SJSA1 (cell line): ENCODE results near the gene SULT1C2. TPM values are rescaled to one million over a fixed set of nuclear protein-coding genes. Genes with fewer than 3 reads are reported as not detected.
"Not testable (repeated sequence)": the region's sequence is repeated elsewhere in the genome, so short reads cannot be mapped to it uniquely, and the experiment has no call there.

Source experiments
- DNase-seq, 2 experiments: peaks; one replicate each; pipeline ENCODE4 v3.0.0-alpha.2; 2015 to 2020; ENCODE audit warnings: low spot score in 2 of 2, low read depth in 1 of 2
- H3K27ac ChIP-seq: fragments of 250-450 bp; sonication (Bioruptor Pico); 2 replicates; pipeline ENCODE4 v1.5.1; 2020; ENCODE audit warnings: mild to moderate bottlenecking, moderate library complexity
- H3K27me3 ChIP-seq: fragments of 250-450 bp; sonication (Bioruptor Pico); replicated peaks from 2 replicates; pipeline ENCODE4 v1.5.1; 2020; ENCODE audit warnings: mild to moderate bottlenecking, moderate library complexity
- H3K36me3 ChIP-seq: fragments of 250-450 bp; sonication (Bioruptor Pico); 2 replicates; pipeline ENCODE4 v1.5.1; 2020; ENCODE audit warnings: mild to moderate bottlenecking
- H3K4me1 ChIP-seq: fragments of 250-450 bp; sonication (Bioruptor Pico); replicated peaks from 2 replicates; pipeline ENCODE4 v1.6.1; 2021; ENCODE audit warnings: mild to moderate bottlenecking
- H3K4me3 ChIP-seq: fragments of 250-450 bp; sonication (Bioruptor Pico); 2 replicates; pipeline ENCODE4 v1.5.1; 2020; ENCODE audit warnings: mild to moderate bottlenecking
- H3K9me3 ChIP-seq: fragments of 250-450 bp; sonication (Bioruptor Pico); replicated peaks from 2 replicates; pipeline ENCODE4 v1.5.1; 2020; ENCODE audit warnings: mild to moderate bottlenecking
- total RNA-seq: library from RNA; depleted of rRNA; stranded (reverse); fragments of >200 nt; shearing (Covaris generic); gene quantifications from 2 replicates; pipeline ENCODE4 v1.2.3, GENCODE V29; 2014

SULT1C2 gene
- total RNA-seq, 1 experiment from 2014 or later, result not detected

- DNase-seq, result no peak
- H3K36me3 ChIP-seq, result no peaks in the 10 kb centered on the region
- peak overlapping the region; percentile 83; the same call in 1 of the 2 replicates for H3K27ac ChIP-seq
- no peaks in the 10 kb centered on the region for H3K27me3 ChIP-seq
- no peaks in the 10 kb centered on the region for H3K9me3 ChIP-seq
- H3K4me1 ChIP-seq, result peaks cover 44% of the 10 kb centered on the region
- no peak overlapping the region for H3K4me3 ChIP-seq
Measured at GRCh38 chr2:108270768-108271506, 17.8 kb upstream of the SULT1C2 start.

GRCh38 chr2:108271691-108272253 is 16.9 kb upstream of the SULT1C2 start:
- no peaks in the 10 kb centered on the region for H3K36me3 ChIP-seq
- peak; percentile 82 to 84 for DNase-seq
- no peaks in the 10 kb centered on the region for H3K27me3 ChIP-seq
- peaks cover 41% of the 10 kb centered on the region for H3K4me1 ChIP-seq
- H3K9me3 ChIP-seq, result no peaks in the 10 kb centered on the region
- peak overlapping the region; percentile 83 for H3K27ac ChIP-seq
- H3K4me3 ChIP-seq, result peak overlapping the region; percentile 26

GRCh38 chr2:108278631-108279030 is 10.1 kb upstream of the SULT1C2 start:
- no peaks in the 10 kb centered on the region for H3K4me1 ChIP-seq
- H3K4me3 ChIP-seq, result no peak overlapping the region
- H3K27ac ChIP-seq, result no peak overlapping the region
- no peaks in the 10 kb centered on the region for H3K27me3 ChIP-seq
- no peaks in the 10 kb centered on the region for H3K36me3 ChIP-seq
- no peak for DNase-seq
- H3K9me3 ChIP-seq, result no peaks in the 10 kb centered on the region

- H3K36me3 ChIP-seq, result no peaks in the 10 kb centered on the region
- no peak for DNase-seq
- no peaks in the 10 kb centered on the region for H3K4me1 ChIP-seq
- no peak overlapping the region for H3K27ac ChIP-seq
- H3K9me3 ChIP-seq, result no peaks in the 10 kb centered on the region
- no peaks in the 10 kb centered on the region for H3K27me3 ChIP-seq
- H3K4me3 ChIP-seq, result no peak overlapping the region
Measured at GRCh38 chr2:108279468-108279867, 9.2 kb upstream of the SULT1C2 start.

GRCh38 chr2:108280466-108280865 is 8.2 kb upstream of the SULT1C2 start:
- Histone ChIP-seq H3K27me3 (no peaks in the 10 kb centered on the region), H3K9me3 (no peaks in the 10 kb centered on the region)
- DNase-seq, result no peak

GRCh38 chr2:108284566-108284965 is 4.1 kb upstream of the SULT1C2 start:
- not testable (repeated sequence) for H3K4me3 ChIP-seq, H3K9me3 ChIP-seq, H3K4me1 ChIP-seq, H3K36me3 ChIP-seq, H3K27me3 ChIP-seq, H3K27ac ChIP-seq, DNase-seq

More at GRCh38 chr2:108280466-108280865, 8.2 kb upstream of the SULT1C2 start:
- H3K27ac ChIP-seq, result no peak overlapping the region
- no peaks in the 10 kb centered on the region for H3K4me1 ChIP-seq
- no peak overlapping the region for H3K4me3 ChIP-seq
- no peaks in the 10 kb centered on the region for H3K36me3 ChIP-seq

GRCh38 chr2:108285616-108286015 is 3.1 kb upstream of the SULT1C2 start:
- Histone ChIP-seq H3K4me3 (no peak overlapping the region), H3K36me3 (no peaks in the 10 kb centered on the region), H3K4me1 (no peaks in the 10 kb centered on the region), H3K9me3 (no peaks in the 10 kb centered on the region), H3K27ac (no peak overlapping the region), H3K27me3 (no peaks in the 10 kb centered on the region)
- no peak for DNase-seq

- Histone ChIP-seq H3K27ac (no peak overlapping the region), H3K36me3 (no peaks in the 10 kb centered on the region), H3K4me1 (no peaks in the 10 kb centered on the region), H3K4me3 (no peak overlapping the region), H3K27me3 (no peaks in the 10 kb centered on the region), H3K9me3 (no peaks in the 10 kb centered on the region)
- no peak for DNase-seq
Measured at GRCh38 chr2:108287169-108287568, 1.5 kb upstream of the SULT1C2 start.

- Histone ChIP-seq H3K27ac (no peak overlapping the region), H3K4me3 (no peak overlapping the region), H3K27me3 (no peaks in the 10 kb centered on the region), H3K4me1 (no peaks in the 10 kb centered on the region), H3K36me3 (no peaks in the 10 kb centered on the region), H3K9me3 (no peaks in the 10 kb centered on the region)
- no peak for DNase-seq
Measured at GRCh38 chr2:108293850-108294249, 5.2 kb downstream of the SULT1C2 start.

GRCh38 chr2:108297436-108298141 is 8.9 kb downstream of the SULT1C2 start:
- Histone ChIP-seq H3K4me3 (no peak overlapping the region), H3K27ac (no peak overlapping the region), H3K27me3 (no peaks in the 10 kb centered on the region), H3K4me1 (no peaks in the 10 kb centered on the region), H3K9me3 (no peaks in the 10 kb centered on the region), H3K36me3 (no peaks in the 10 kb centered on the region)
- DNase-seq, result no peak

- H3K4me1 ChIP-seq, result no peaks in the 10 kb centered on the region
- no peak for DNase-seq
- H3K27me3 ChIP-seq, result no peaks in the 10 kb centered on the region
Measured at GRCh38 chr2:108301558-108301957, 12.9 kb downstream of the SULT1C2 start.

GRCh38 chr2:108304975-108305374 is 16.3 kb downstream of the SULT1C2 start:
- Histone ChIP-seq H3K9me3 (no peaks in the 10 kb centered on the region), H3K27me3 (no peaks in the 10 kb centered on the region), H3K4me3 (no peak overlapping the region), H3K4me1 (no peaks in the 10 kb centered on the region), H3K27ac (no peak overlapping the region), H3K36me3 (no peaks in the 10 kb centered on the region)
- DNase-seq, result no peak

More at GRCh38 chr2:108301558-108301957, 12.9 kb downstream of the SULT1C2 start:
- H3K9me3 ChIP-seq, result no peaks in the 10 kb centered on the region
- no peak overlapping the region for H3K4me3 ChIP-seq
- H3K36me3 ChIP-seq, result no peaks in the 10 kb centered on the region
- no peak overlapping the region for H3K27ac ChIP-seq

- H3K4me3 ChIP-seq, result no peak overlapping the region
- H3K36me3 ChIP-seq, result no peaks in the 10 kb centered on the region
- H3K27me3 ChIP-seq, result no peaks in the 10 kb centered on the region
- DNase-seq, result no peak
- H3K9me3 ChIP-seq, result no peaks in the 10 kb centered on the region
- no peak overlapping the region for H3K27ac ChIP-seq
- no peaks in the 10 kb centered on the region for H3K4me1 ChIP-seq
Measured at GRCh38 chr2:108305901-108306300, 17.2 kb downstream of the SULT1C2 start.

- Histone ChIP-seq H3K4me1 (peaks cover under 1% of the 10 kb centered on the region; the same call in 1 of the 2 replicates), H3K4me3 (no peak overlapping the region), H3K36me3 (no peaks in the 10 kb centered on the region), H3K9me3 (no peaks in the 10 kb centered on the region), H3K27ac (no peak overlapping the region), H3K27me3 (no peaks in the 10 kb centered on the region)
- DNase-seq, result no peak
Measured at GRCh38 chr2:108309903-108310302, 21.2 kb downstream of the SULT1C2 start.
